Activated CD4-positive, alpha-beta T cell treated with anti-CD3 and anti-CD28 coated beads for 36 hours (primary cell): ENCODE results near the gene KRT74. TPM values are rescaled to one million over a fixed set of nuclear protein-coding genes. Genes with fewer than 3 reads are reported as not detected.

Experiments
- ATAC-seq: fragments of 200-7000 bp; cut with Tn5 transposase; one replicate; pipeline ENCODE4 v1.10.0; 2021; ENCODE audit warnings: mild to moderate bottlenecking, moderate library complexity
- CTCF ChIA-PET: fragments of 350-600 bp; sonication (Branson Sonifier 250); formaldehyde crosslinking; loops from one replicate; lab custom pipeline; 2021; ENCODE audit warnings: antibody characterized with exemption; lab: Charles Lee
- POLR2A ChIA-PET: fragments of 350-600 bp; sonication (Branson Sonifier 250); formaldehyde crosslinking; loops from one replicate; lab custom pipeline; 2021; ENCODE audit warnings: antibody characterized with exemption, inconsistent platforms; lab: Charles Lee
- DNase-seq: peaks from one replicate; pipeline ENCODE4 v3.0.0-alpha.2; 2020
- H3K27ac Mint-ChIP-seq: one replicate; pipeline ENCODE4 v1.8.0; 2021; ENCODE audit warnings: mixed read lengths
- H3K27me3 Mint-ChIP-seq: one replicate; pipeline ENCODE4 v1.8.0; 2021; ENCODE audit warnings: mixed read lengths
- H3K36me3 Mint-ChIP-seq: one replicate; pipeline ENCODE4 v1.8.0; 2021; ENCODE audit warnings: low read depth, mixed read lengths
- H3K4me1 Mint-ChIP-seq: one replicate; pipeline ENCODE4 v1.8.0; 2021; ENCODE audit warnings: mixed read lengths
- H3K4me3 Mint-ChIP-seq: one replicate; pipeline ENCODE4 v1.8.0; 2021; ENCODE audit warnings: mild to moderate bottlenecking, moderate library complexity, mixed read lengths
- H3K9me3 Mint-ChIP-seq: one replicate; pipeline ENCODE4 v1.8.0; 2021; ENCODE audit warnings: low read depth, mixed read lengths
- intact Hi-C, 2 experiments: fragments of 100-400 bp; cut with DNase I in 1 of 2; cut with micrococcal nuclease in 1 of 2; formaldehyde crosslinking; loops; one replicate each; pipeline versions ENCODE4 v1.14.2 to v1.15.1; 2022 to 2024; cut with DNase I, micrococcal nuclease
- total RNA-seq, 2 experiments: library from RNA; stranded (reverse); gene quantifications; one replicate each; pipeline ENCODE4 v1.2.3, GENCODE V29; 2021

Gene KRT74
- total RNA-seq, 2 experiments from 2014 or later: not detected

- intact Hi-C loops: no loop called here
- DNase-seq: no peak
- H3K27ac Mint-ChIP-seq: no peak overlapping the region
- POLR2A ChIA-PET: no interaction called here
- no peak for ATAC-seq
- no peak overlapping the region for H3K4me3 Mint-ChIP-seq
- CTCF ChIA-PET: no interaction called here
- no peaks in the 10 kb centered on the region for H3K27me3 Mint-ChIP-seq
- H3K36me3 Mint-ChIP-seq: no peaks in the 10 kb centered on the region
- H3K4me1 Mint-ChIP-seq: no peaks in the 10 kb centered on the region
- H3K9me3 Mint-ChIP-seq: no peaks in the 10 kb centered on the region
Observed at GRCh38 chr12:52526511-52526951, 47.1 kb downstream of the KRT74 start.

GRCh38 chr12:52525661-52526499, 47.8 kb downstream of the KRT74 start:
- CTCF ChIA-PET: interaction anchor here (0.5 kb wide), 1 partner anchor 633 kb away, joined by 3 read pairs; no protein-coding TSS in a partner anchor
- no peaks in the 10 kb centered on the region for H3K4me1 Mint-ChIP-seq
- DNase-seq: no peak

GRCh38 chr12:52524898-52525591, 48.6 kb downstream of the KRT74 start:
- ATAC-seq (no peak), DNase-seq (no peak)
- Mint-ChIP-seq H3K4me1 (no peaks in the 10 kb centered on the region), H3K36me3 (no peaks in the 10 kb centered on the region), H3K4me3 (no peak overlapping the region), H3K9me3 (no peaks in the 10 kb centered on the region), H3K27me3 (no peaks in the 10 kb centered on the region), H3K27ac (no peak overlapping the region)
- ChIA-PET CTCF (interaction anchor here (0.5 kb wide), 1 partner anchor 632 kb away, joined by 3 read pairs; no protein-coding TSS in a partner anchor), POLR2A (no interaction called here)
- intact Hi-C loops: no loop called here

More at GRCh38 chr12:52525661-52526499, 47.8 kb downstream of the KRT74 start:
- no peak for ATAC-seq
- intact Hi-C loops: no loop called here
- H3K36me3 Mint-ChIP-seq: no peaks in the 10 kb centered on the region
- no peak overlapping the region for H3K4me3 Mint-ChIP-seq
- H3K27me3 Mint-ChIP-seq: no peaks in the 10 kb centered on the region
- POLR2A ChIA-PET: no interaction called here
- no peaks in the 10 kb centered on the region for H3K9me3 Mint-ChIP-seq
- no peak overlapping the region for H3K27ac Mint-ChIP-seq

- Mint-ChIP-seq H3K36me3 (no peaks in the 10 kb centered on the region), H3K9me3 (no peaks in the 10 kb centered on the region), H3K4me1 (no peaks in the 10 kb centered on the region), H3K4me3 (no peak overlapping the region), H3K27me3 (no peaks in the 10 kb centered on the region), H3K27ac (no peak overlapping the region)
- ChIA-PET POLR2A (no interaction called here), CTCF (interaction anchor here (0.6 kb wide), 1 partner anchor 946 kb away, joined by 3 read pairs; no protein-coding TSS in a partner anchor)
- ATAC-seq (no peak), DNase-seq (no peak)
- intact Hi-C loops: no loop called here
Observed at GRCh38 chr12:52524241-52524897, 49.3 kb downstream of the KRT74 start.

- H3K27ac Mint-ChIP-seq: no peak overlapping the region
- no peaks in the 10 kb centered on the region for H3K4me1 Mint-ChIP-seq
- DNase-seq: no peak
- no peaks in the 10 kb centered on the region for H3K9me3 Mint-ChIP-seq
- POLR2A ChIA-PET: no interaction called here
- CTCF ChIA-PET: interaction anchor here (0.6 kb wide), 1 partner anchor 946 kb away, joined by 3 read pairs; no protein-coding TSS in a partner anchor
- ATAC-seq: no peak
- H3K27me3 Mint-ChIP-seq: no peaks in the 10 kb centered on the region
- intact Hi-C loops: no loop called here
- H3K4me3 Mint-ChIP-seq: no peak overlapping the region
- H3K36me3 Mint-ChIP-seq: no peaks in the 10 kb centered on the region
Observed at GRCh38 chr12:52523824-52524223, 49.8 kb downstream of the KRT74 start.

GRCh38 chr12:52522346-52523011, 51.2 kb downstream of the KRT74 start:
- no peaks in the 10 kb centered on the region for H3K27me3 Mint-ChIP-seq
- no peaks in the 10 kb centered on the region for H3K4me1 Mint-ChIP-seq
- DNase-seq (no peak), ATAC-seq (no peak)
- no peaks in the 10 kb centered on the region for H3K36me3 Mint-ChIP-seq
- no peak overlapping the region for H3K4me3 Mint-ChIP-seq
- ChIA-PET POLR2A (no interaction called here), CTCF (interaction anchor here (1.0 kb wide), 1 partner anchor 243 kb away, joined by 4 read pairs; no protein-coding TSS in a partner anchor)
- intact Hi-C loops: no loop called here
- H3K9me3 Mint-ChIP-seq: no peaks in the 10 kb centered on the region
- no peak overlapping the region for H3K27ac Mint-ChIP-seq

- intact Hi-C loops: no loop called here
- Mint-ChIP-seq H3K4me1 (no peaks in the 10 kb centered on the region), H3K4me3 (no peak overlapping the region), H3K36me3 (no peaks in the 10 kb centered on the region), H3K9me3 (no peaks in the 10 kb centered on the region), H3K27me3 (no peaks in the 10 kb centered on the region), H3K27ac (no peak overlapping the region)
- POLR2A ChIA-PET: no interaction called here
- no peak for ATAC-seq
- DNase-seq: no peak
- CTCF ChIA-PET: interaction anchor here (1.0 kb wide), 1 partner anchor 243 kb away, joined by 4 read pairs; no protein-coding TSS in a partner anchor
Observed at GRCh38 chr12:52521568-52522266, 51.9 kb downstream of the KRT74 start.

GRCh38 chr12:52521175-52521567, 52.5 kb downstream of the KRT74 start:
- intact Hi-C loops: no loop called here
- Mint-ChIP-seq H3K9me3 (no peaks in the 10 kb centered on the region), H3K36me3 (no peaks in the 10 kb centered on the region), H3K4me1 (no peaks in the 10 kb centered on the region), H3K4me3 (no peak overlapping the region), H3K27ac (no peak overlapping the region), H3K27me3 (no peaks in the 10 kb centered on the region)
- CTCF ChIA-PET: no interaction called here
- no peak for DNase-seq
- POLR2A ChIA-PET: no interaction called here
- no peak for ATAC-seq

GRCh38 chr12:52519826-52520662, 53.6 kb downstream of the KRT74 start, which contains the start of gene KRT5:
TSS of gene KRT5 (minus strand) at chr12:52520394. CDS start at chr12:52520296, 98 bp downstream.
- no peaks in the 10 kb centered on the region for H3K36me3 Mint-ChIP-seq
- intact Hi-C loops: no loop called here
- H3K4me3 Mint-ChIP-seq: no peak within 1 kb of the TSS
- H3K9me3 Mint-ChIP-seq: no peaks in the 10 kb centered on the region
- peaks cover 2% of the 10 kb centered on the region for H3K27me3 Mint-ChIP-seq
- DNase-seq (no peak), ATAC-seq (no peak)
- no peak within 1 kb of the TSS for H3K27ac Mint-ChIP-seq
- POLR2A ChIA-PET: no interaction called here
- H3K4me1 Mint-ChIP-seq: no peaks in the 10 kb centered on the region
- CTCF ChIA-PET: interaction anchor here (0.6 kb wide), 1 partner anchor 144 kb away, joined by 3 read pairs; no protein-coding TSS in a partner anchor

- POLR2A ChIA-PET: no interaction called here
- CTCF ChIA-PET: no interaction called here
- Mint-ChIP-seq H3K4me1 (no peaks in the 10 kb centered on the region), H3K9me3 (no peaks in the 10 kb centered on the region), H3K4me3 (no peak overlapping the region), H3K27ac (no peak overlapping the region), H3K36me3 (no peaks in the 10 kb centered on the region), H3K27me3 (peaks cover 2% of the 10 kb centered on the region)
- no peak for ATAC-seq
- intact Hi-C loops: no loop called here
- no peak for DNase-seq
Observed at GRCh38 chr12:52519387-52519703, 54.3 kb downstream of the KRT74 start.
